Parathyroid adenoma (tissue), 2 donors: ENCODE data around the gene EXOSC7.
A peak's percentile ranks its signal among the peaks of the same experiment; 100 is the strongest.

Experiments
- H2AFZ ChIP-seq: fragments of 300-600 bp; sonication (generic); one replicate; pipeline ENCODE4 v1.7.0; 2017; ENCODE audit warnings: antibody characterized with exemption, mild to moderate bottlenecking
- H3K27ac ChIP-seq: fragments of 300-600 bp; sonication (generic); one replicate; pipeline ENCODE4 v1.7.0; 2017
- H3K27me3 ChIP-seq: fragments of 300-600 bp; sonication (generic); one replicate; pipeline ENCODE4 v1.7.0; 2017; ENCODE audit warnings: low read length; ENCODE audit not compliant: control insufficient read depth, insufficient read depth
- H3K36me3 ChIP-seq: fragments of 300-600 bp; sonication (generic); one replicate; pipeline ENCODE4 v1.7.0; 2017; ENCODE audit warnings: low read length; ENCODE audit not compliant: control insufficient read depth, insufficient read depth
- H3K4me1 ChIP-seq: fragments of 300-600 bp; sonication (generic); one replicate; pipeline ENCODE4 v1.7.0; 2017; ENCODE audit warnings: control low read depth
- H3K4me2 ChIP-seq: fragments of 300-600 bp; sonication (generic); one replicate; pipeline ENCODE4 v1.7.0; 2017; ENCODE audit warnings: low read length
- H3K4me3 ChIP-seq: fragments of 300-600 bp; sonication (generic); one replicate; pipeline ENCODE4 v1.7.0; 2017; ENCODE audit warnings: low read depth, low read length
- H3K79me2 ChIP-seq: fragments of 300-600 bp; sonication (generic); one replicate; pipeline ENCODE4 v1.7.0; 2017; ENCODE audit warnings: control low read depth
- H3K9ac ChIP-seq: fragments of 300-600 bp; sonication (generic); one replicate; pipeline ENCODE4 v1.7.0; 2017; ENCODE audit warnings: mild to moderate bottlenecking
- H3K9me3 ChIP-seq: fragments of 300-600 bp; sonication (generic); one replicate; pipeline ENCODE4 v1.7.0; 2017; ENCODE audit warnings: low read length; ENCODE audit not compliant: control insufficient read depth
- TF ChIP-seq, protein P1 (sequence below): fragments of 300-600 bp; sonication (generic); IDR thresholded peaks from one replicate; pipeline ENCODE4 v1.7.0; 2017; ENCODE audit warnings: antibody characterized with exemption, mild to moderate bottlenecking
- donor health status: primary hyperparathyroidism.

Gene EXOSC7

DNA sequence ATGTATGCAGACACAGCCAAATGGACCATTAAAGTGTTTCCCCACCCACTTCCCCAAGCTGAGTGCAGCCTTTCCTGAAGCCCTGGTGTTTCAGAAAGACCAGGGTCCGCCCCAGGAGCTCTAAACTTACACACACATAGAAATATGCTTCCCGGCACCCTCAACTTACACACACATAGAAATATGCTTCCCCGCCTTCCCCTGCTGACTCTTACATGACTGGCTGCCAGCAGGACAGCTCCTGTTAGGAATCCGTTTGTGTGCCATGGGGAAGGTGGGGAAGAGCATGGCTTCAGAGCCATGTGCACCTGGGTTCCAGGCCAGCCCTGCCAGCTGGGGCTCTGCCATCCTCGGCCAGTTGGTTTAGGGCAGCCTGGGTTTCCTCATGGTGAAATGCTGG, 53.6 kb downstream of the EXOSC7 start:
- Histone ChIP-seq H3K4me1 (peaks cover 11% of the 10 kb centered on the region), H3K4me2 (no peak overlapping the region), H3K9ac (no peak overlapping the region), H3K4me3 (no peak overlapping the region), H3K9me3 (no peaks in the 10 kb centered on the region), H3K27me3 (no peaks in the 10 kb centered on the region), H3K36me3 (no peaks in the 10 kb centered on the region), H3K27ac (no peak overlapping the region), H3K79me2 (no peaks in the 10 kb centered on the region), H2AFZ (no peak overlapping the region)
- TF ChIP-seq, protein P1, sequence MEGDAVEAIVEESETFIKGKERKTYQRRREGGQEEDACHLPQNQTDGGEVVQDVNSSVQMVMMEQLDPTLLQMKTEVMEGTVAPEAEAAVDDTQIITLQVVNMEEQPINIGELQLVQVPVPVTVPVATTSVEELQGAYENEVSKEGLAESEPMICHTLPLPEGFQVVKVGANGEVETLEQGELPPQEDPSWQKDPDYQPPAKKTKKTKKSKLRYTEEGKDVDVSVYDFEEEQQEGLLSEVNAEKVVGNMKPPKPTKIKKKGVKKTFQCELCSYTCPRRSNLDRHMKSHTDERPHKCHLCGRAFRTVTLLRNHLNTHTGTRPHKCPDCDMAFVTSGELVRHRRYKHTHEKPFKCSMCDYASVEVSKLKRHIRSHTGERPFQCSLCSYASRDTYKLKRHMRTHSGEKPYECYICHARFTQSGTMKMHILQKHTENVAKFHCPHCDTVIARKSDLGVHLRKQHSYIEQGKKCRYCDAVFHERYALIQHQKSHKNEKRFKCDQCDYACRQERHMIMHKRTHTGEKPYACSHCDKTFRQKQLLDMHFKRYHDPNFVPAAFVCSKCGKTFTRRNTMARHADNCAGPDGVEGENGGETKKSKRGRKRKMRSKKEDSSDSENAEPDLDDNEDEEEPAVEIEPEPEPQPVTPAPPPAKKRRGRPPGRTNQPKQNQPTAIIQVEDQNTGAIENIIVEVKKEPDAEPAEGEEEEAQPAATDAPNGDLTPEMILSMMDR: no peak

DNA sequence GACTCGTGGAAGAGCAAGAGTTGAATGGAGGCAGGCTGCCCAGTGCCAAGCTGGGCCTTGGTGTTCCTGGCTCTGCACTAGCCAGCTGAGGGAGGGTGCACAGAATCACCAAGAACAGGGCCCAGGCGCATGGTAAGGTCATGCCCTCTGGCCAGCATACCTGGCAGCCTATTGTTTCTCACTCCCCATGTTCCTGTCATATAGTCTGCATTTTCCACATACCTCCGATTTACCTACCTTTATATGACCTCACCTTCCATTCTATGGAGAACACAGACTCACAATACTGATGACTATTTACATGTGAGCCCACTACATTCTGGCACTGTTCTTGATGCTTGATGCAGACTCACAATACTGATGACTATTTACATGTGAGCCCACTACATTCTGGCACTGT, 55.5 kb downstream of the EXOSC7 start:
- TF ChIP-seq, protein P1: no peak
- no peak overlapping the region for H3K4me2 ChIP-seq
- no peak overlapping the region for H3K9ac ChIP-seq
- no peaks in the 10 kb centered on the region for H3K9me3 ChIP-seq
- no peak overlapping the region for H3K4me3 ChIP-seq
- H3K27ac ChIP-seq: no peak overlapping the region
- no peak overlapping the region for H2AFZ ChIP-seq
- H3K79me2 ChIP-seq: no peaks in the 10 kb centered on the region
- peaks cover 5% of the 10 kb centered on the region for H3K4me1 ChIP-seq
- no peaks in the 10 kb centered on the region for H3K27me3 ChIP-seq
- no peaks in the 10 kb centered on the region for H3K36me3 ChIP-seq

DNA sequence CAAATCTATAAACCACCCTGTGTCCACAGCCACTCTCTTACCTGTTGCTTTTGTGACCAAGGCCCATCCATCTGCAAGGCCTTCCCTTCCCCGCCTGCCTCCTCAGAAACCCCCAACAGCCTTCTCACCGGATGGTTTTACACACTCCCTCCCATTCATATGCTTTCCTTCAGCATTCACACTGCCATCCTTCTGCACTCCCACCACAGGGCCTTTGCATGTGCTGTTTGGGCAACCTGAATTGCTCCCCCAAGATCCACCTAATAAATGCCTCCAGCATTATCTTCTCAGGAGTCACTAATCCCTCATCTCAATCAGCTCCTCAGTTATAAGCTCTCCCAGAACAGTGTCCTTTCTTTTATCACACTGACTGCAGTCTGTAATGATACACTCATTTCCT, 56.1 kb downstream of the EXOSC7 start:
- Histone ChIP-seq H3K79me2 (no peaks in the 10 kb centered on the region), H3K9me3 (no peaks in the 10 kb centered on the region), H3K4me3 (no peak overlapping the region), H3K36me3 (no peaks in the 10 kb centered on the region), H3K4me2 (no peak overlapping the region), H3K4me1 (peaks cover 5% of the 10 kb centered on the region), H3K9ac (no peak overlapping the region), H2AFZ (no peak overlapping the region), H3K27ac (no peak overlapping the region), H3K27me3 (no peaks in the 10 kb centered on the region)
- TF ChIP-seq, protein P1: no peak

DNA sequence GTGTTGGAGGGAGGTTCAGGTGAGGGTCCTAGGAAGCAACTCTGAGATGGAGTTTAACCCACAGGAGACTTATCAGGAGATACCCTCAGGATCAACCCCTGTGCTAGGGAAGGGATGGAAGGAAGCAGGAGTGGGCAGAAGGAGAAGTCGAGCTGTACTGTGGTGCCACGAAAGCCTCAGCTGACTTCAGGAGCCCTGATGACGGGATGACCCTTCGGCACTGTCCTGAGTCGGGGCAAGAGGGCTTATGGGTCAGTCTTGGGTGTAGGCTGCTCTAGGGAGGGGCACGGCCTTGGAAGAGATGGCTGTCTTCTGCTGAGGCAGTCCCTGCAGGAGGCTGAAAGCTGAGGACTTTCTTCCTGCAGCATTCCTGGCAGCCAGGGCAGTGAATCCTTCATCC, 57.7 kb downstream of the EXOSC7 start:
- H3K9me3 ChIP-seq: no peaks in the 10 kb centered on the region
- no peak overlapping the region for H3K4me2 ChIP-seq
- no peak overlapping the region for H3K9ac ChIP-seq
- no peaks in the 10 kb centered on the region for H3K36me3 ChIP-seq
- TF ChIP-seq, protein P1: no peak
- H3K27ac ChIP-seq: no peak overlapping the region
- no peaks in the 10 kb centered on the region for H3K79me2 ChIP-seq
- no peaks in the 10 kb centered on the region for H3K27me3 ChIP-seq
- no peak overlapping the region for H3K4me3 ChIP-seq
- no peak overlapping the region for H2AFZ ChIP-seq
- H3K4me1 ChIP-seq: peaks cover 5% of the 10 kb centered on the region

DNA sequence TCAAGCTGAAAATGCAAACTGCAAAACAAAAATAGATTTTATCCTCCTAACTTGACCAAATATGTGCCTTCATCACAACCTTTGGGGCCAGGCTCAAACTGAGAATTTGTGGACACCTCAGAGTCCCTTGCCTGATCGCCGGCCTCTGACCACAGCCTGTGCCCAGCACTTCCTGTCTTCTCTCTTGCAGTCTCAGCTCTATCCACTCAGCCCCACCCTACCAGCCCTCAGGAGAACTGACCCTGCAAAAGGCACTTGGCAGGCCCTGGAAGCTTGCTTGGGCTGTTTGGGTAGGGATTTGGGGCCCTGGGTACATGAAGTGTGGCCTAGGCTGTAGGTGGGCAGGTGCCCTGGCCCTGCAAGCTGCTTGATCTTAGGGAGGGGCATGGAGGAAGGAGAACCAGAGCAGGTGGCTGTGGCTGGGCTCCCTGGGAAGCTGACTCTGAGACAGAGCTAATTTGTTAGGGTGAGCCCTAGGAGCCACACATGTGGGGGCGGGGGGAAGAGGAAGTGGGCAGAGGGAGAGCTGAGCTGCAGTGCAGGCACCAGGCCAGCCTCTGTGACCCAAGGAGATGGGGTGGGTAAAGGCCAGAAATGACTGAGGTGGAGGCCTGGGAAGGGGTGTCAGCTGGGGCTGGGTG, 58.7 kb downstream of the EXOSC7 start:
- H3K4me2 ChIP-seq: no peak overlapping the region
- peak overlapping the region; percentile 25 for H2AFZ ChIP-seq
- TF ChIP-seq, protein P1: no peak
- peaks cover 5% of the 10 kb centered on the region for H3K4me1 ChIP-seq
- no peaks in the 10 kb centered on the region for H3K79me2 ChIP-seq
- no peak overlapping the region for H3K9ac ChIP-seq
- H3K27me3 ChIP-seq: no peaks in the 10 kb centered on the region
- H3K36me3 ChIP-seq: no peaks in the 10 kb centered on the region
- H3K27ac ChIP-seq: no peak overlapping the region
- no peaks in the 10 kb centered on the region for H3K9me3 ChIP-seq
- no peak overlapping the region for H3K4me3 ChIP-seq
